ENCODE measurements around the gene MAN1B1.

Gene MAN1B1

DNA sequence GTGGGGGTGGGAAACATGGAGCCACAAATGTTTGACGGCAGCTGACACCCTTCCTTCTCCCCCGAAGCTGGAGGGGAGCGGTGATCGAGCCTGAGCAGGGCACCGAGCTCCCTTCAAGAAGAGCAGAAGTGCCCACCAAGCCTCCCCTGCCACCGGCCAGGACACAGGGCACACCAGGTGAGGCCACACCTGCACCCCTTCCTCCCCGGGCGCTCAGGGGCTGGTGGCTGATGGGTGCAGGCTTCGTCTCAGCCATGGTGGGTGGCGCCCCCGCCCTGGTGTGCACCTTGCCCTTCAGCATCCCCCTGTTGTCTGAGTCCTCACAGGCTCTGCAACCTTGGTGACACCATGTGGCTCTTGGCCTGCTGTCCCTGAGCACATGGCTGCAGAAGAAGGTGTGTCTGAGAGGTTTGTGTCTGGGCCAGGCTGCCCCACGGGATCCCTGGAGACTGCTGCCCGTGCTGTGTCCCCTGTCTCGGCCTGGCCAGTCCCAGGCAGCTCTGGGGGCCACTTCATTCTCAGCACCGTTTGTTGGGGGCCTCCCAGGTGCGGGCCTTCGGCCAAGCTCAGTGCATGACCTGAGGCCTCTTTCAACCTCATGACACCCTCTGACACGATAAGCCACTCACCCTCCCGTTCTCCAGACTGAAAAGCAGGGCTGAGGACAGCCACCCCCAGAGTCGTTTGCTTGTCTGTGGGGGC is 11.1 kb downstream of the MAN1B1 start:
- H3K79me2 ChIP-seq (ENCODE audit: control insufficient read depth, insufficient read depth, low read length, poor library complexity), result no peaks in the 10 kb centered on the region
- no peak overlapping the region for H3K27ac ChIP-seq (ENCODE audit: low read depth, low read length)
- no peaks in the 10 kb centered on the region for H3K27me3 ChIP-seq (ENCODE audit: insufficient read depth, low read length)
- no peaks in the 10 kb centered on the region for H3K4me1 ChIP-seq (ENCODE audit: control insufficient read depth in 1 of 2, insufficient read depth in 2 of 2, low read length in 2 of 2)
- no peak overlapping the region for H2AFZ ChIP-seq (ENCODE audit: insufficient read depth, low read length, poor library complexity)
- no peak overlapping the region for H2BK12ac ChIP-seq (ENCODE audit: low read length)
- H3K79me1 ChIP-seq (ENCODE audit: low read length), result no peaks in the 10 kb centered on the region
- peaks cover 14% of the 10 kb centered on the region for H3K9me3 ChIP-seq (ENCODE audit: insufficient read depth, low read depth, low read length)
- no peak overlapping the region for H4K12ac ChIP-seq (ENCODE audit: low read depth, low read length)
- H3K4me2 ChIP-seq (ENCODE audit: low read length), result no peak overlapping the region
- peaks cover 62 to 69% of the 10 kb centered on the region in 2 experiments for H3K36me3 ChIP-seq (ENCODE audit: control insufficient read depth in 1 of 2, insufficient read depth in 2 of 2, low read length in 2 of 2)
- H3K14ac ChIP-seq (ENCODE audit: low read length), result no peak overlapping the region
- no peak overlapping the region for H3K23ac ChIP-seq (ENCODE audit: low read length)
- no peak overlapping the region for H3K18ac ChIP-seq (ENCODE audit: low read length)
- no peak overlapping the region for H4K8ac ChIP-seq (ENCODE audit: low read depth, low read length)
- no peak overlapping the region for H4K91ac ChIP-seq (ENCODE audit: low read depth, low read length)
- H2BK5ac ChIP-seq (ENCODE audit: low read depth, low read length, poor library complexity), result no peak overlapping the region
- no CpG with 5 or more reads among the region's 20 CpGs for WGBS (ENCODE audit: extremely low coverage, insufficient coverage, insufficient read length)
- H2AK5ac ChIP-seq (ENCODE audit: low read length), result no peak overlapping the region
- DNase-seq, result no peak
- no peak overlapping the region for H3K4ac ChIP-seq (ENCODE audit: low read depth, low read length)
- no peak overlapping the region for H3K4me3 ChIP-seq (ENCODE audit: low read depth, low read length)
- no peak overlapping the region for H2BK120ac ChIP-seq (ENCODE audit: insufficient read depth, low read length, poor library complexity)
- H3K9ac ChIP-seq (ENCODE audit: low read length), result no peak overlapping the region

DNA sequence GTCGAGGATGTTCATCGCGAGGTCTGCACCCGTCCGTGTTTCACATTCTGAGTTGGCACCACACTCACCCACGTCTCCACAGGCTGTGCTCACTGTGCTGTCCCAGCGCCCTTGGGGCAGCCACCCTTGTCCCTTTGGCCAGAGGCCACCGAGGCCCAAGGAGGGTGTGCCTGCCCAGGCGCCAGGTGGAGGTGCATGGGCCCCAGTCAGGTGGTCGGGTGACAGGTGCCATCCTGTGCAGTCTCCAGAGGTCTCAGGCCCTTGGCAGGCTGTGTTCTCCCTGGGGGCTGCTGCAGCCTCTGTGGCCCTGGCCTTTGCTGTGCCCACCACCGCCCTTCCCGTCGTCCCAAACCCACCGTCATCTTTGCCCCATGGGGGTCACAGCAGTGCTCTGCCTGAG is 12.4 kb downstream of the MAN1B1 start:
- no peak overlapping the region for H3K4me3 ChIP-seq (ENCODE audit: low read depth, low read length)
- peaks cover 23% of the 10 kb centered on the region for H3K9me3 ChIP-seq (ENCODE audit: insufficient read depth, low read depth, low read length)
- no peaks in the 10 kb centered on the region for H3K4me1 ChIP-seq (ENCODE audit: control insufficient read depth in 1 of 2, insufficient read depth in 2 of 2, low read length in 2 of 2)
- no peak overlapping the region for H3K18ac ChIP-seq (ENCODE audit: low read length)
- H3K14ac ChIP-seq (ENCODE audit: low read length), result no peak overlapping the region
- H3K27me3 ChIP-seq (ENCODE audit: insufficient read depth, low read length), result no peaks in the 10 kb centered on the region
- H4K8ac ChIP-seq (ENCODE audit: low read depth, low read length), result no peak overlapping the region
- no peak overlapping the region for H2AK5ac ChIP-seq (ENCODE audit: low read length)
- no peak overlapping the region for H4K91ac ChIP-seq (ENCODE audit: low read depth, low read length)
- no peak overlapping the region for H3K4ac ChIP-seq (ENCODE audit: low read depth, low read length)
- H3K79me1 ChIP-seq (ENCODE audit: low read length), result no peaks in the 10 kb centered on the region
- H3K36me3 ChIP-seq (ENCODE audit: control insufficient read depth in 1 of 2, insufficient read depth in 2 of 2, low read length in 2 of 2), result peaks cover 73 to 79% of the 10 kb centered on the region in 2 experiments
- no CpG with 5 or more reads among the region's 14 CpGs for WGBS (ENCODE audit: extremely low coverage, insufficient coverage, insufficient read length)
- H3K27ac ChIP-seq (ENCODE audit: low read depth, low read length), result no peak overlapping the region
- no peak overlapping the region for H2AFZ ChIP-seq (ENCODE audit: insufficient read depth, low read length, poor library complexity)
- H3K79me2 ChIP-seq (ENCODE audit: control insufficient read depth, insufficient read depth, low read length, poor library complexity), result no peaks in the 10 kb centered on the region
- H2BK12ac ChIP-seq (ENCODE audit: low read length), result no peak overlapping the region
- H2BK5ac ChIP-seq (ENCODE audit: low read depth, low read length, poor library complexity), result no peak overlapping the region
- no peak overlapping the region for H3K4me2 ChIP-seq (ENCODE audit: low read length)
- H3K9ac ChIP-seq (ENCODE audit: low read length), result no peak overlapping the region
- no peak overlapping the region for H4K12ac ChIP-seq (ENCODE audit: low read depth, low read length)
- no peak for DNase-seq
- no peak overlapping the region for H2BK120ac ChIP-seq (ENCODE audit: insufficient read depth, low read length, poor library complexity)
- no peak overlapping the region for H3K23ac ChIP-seq (ENCODE audit: low read length)

DNA sequence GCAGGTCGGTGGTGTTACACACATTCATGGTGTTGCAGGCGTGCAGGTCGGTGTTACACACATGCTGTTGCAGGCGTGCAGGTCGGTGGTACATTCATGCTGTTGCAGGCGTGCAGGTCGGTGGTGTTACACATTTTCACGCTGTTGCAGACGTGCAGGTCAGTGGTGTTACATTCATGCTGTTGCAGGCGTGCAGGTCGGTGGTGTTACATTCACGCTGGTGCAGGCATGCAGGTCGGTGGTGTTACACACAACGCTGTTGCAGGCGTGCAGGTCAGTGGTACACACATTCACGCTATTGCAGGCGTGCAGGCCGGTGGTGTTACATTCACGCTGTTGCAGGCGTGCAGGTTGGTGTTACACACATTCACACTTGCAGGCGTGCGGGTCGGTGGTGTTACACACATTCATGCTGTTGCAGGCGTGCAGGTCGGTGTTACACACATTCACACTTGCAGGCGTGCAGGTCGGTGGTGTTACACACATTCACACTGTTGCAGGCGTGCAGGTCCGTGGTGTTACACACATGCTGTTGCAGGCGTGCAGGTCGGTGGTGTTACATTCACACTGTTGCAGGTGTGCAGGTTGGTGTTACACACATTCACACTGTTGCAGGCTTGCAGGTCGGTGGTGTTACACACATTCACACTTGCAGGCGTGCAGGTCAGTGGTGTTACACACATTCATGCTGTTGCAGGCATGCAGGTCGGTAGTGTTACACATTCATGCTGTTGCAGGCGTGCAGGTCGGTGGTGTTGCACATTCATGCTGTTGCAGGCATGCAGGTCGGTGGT is 16.6 kb downstream of the MAN1B1 start:
- H3K23ac ChIP-seq (ENCODE audit: low read length), result no peak overlapping the region
- no peaks in the 10 kb centered on the region for H3K27me3 ChIP-seq (ENCODE audit: insufficient read depth, low read length)
- H3K79me1 ChIP-seq (ENCODE audit: low read length), result no peaks in the 10 kb centered on the region
- no peak overlapping the region for H3K14ac ChIP-seq (ENCODE audit: low read length)
- H3K36me3 ChIP-seq (ENCODE audit: control insufficient read depth in 1 of 2, insufficient read depth in 2 of 2, low read length in 2 of 2), result peaks cover 83 to 88% of the 10 kb centered on the region in 2 experiments
- H3K9ac ChIP-seq (ENCODE audit: low read length), result no peak overlapping the region
- no peaks in the 10 kb centered on the region for H3K4me1 ChIP-seq (ENCODE audit: control insufficient read depth in 1 of 2, insufficient read depth in 2 of 2, low read length in 2 of 2)
- no peak overlapping the region for H2AK5ac ChIP-seq (ENCODE audit: low read length)
- no peak overlapping the region for H2AFZ ChIP-seq (ENCODE audit: insufficient read depth, low read length, poor library complexity)
- no peaks in the 10 kb centered on the region for H3K79me2 ChIP-seq (ENCODE audit: control insufficient read depth, insufficient read depth, low read length, poor library complexity)
- H4K12ac ChIP-seq (ENCODE audit: low read depth, low read length), result no peak overlapping the region
- peak overlapping the region; percentile 37 for H3K4me3 ChIP-seq (ENCODE audit: low read depth, low read length)
- no peak overlapping the region for H2BK120ac ChIP-seq (ENCODE audit: insufficient read depth, low read length, poor library complexity)
- no peak overlapping the region for H2BK5ac ChIP-seq (ENCODE audit: low read depth, low read length, poor library complexity)
- no peak overlapping the region for H4K8ac ChIP-seq (ENCODE audit: low read depth, low read length)
- no peak overlapping the region for H4K91ac ChIP-seq (ENCODE audit: low read depth, low read length)
- no peak overlapping the region for H2BK12ac ChIP-seq (ENCODE audit: low read length)
- H3K27ac ChIP-seq (ENCODE audit: low read depth, low read length), result no peak overlapping the region
- no peak overlapping the region for H3K18ac ChIP-seq (ENCODE audit: low read length)
- DNase-seq, result no peak
- H3K9me3 ChIP-seq (ENCODE audit: insufficient read depth, low read depth, low read length), result peaks cover 25% of the 10 kb centered on the region
- no peak overlapping the region for H3K4ac ChIP-seq (ENCODE audit: low read depth, low read length)
- no CpG with 5 or more reads among the region's 37 CpGs for WGBS (ENCODE audit: extremely low coverage, insufficient coverage, insufficient read length)
- H3K4me2 ChIP-seq (ENCODE audit: low read length), result no peak overlapping the region

DNA sequence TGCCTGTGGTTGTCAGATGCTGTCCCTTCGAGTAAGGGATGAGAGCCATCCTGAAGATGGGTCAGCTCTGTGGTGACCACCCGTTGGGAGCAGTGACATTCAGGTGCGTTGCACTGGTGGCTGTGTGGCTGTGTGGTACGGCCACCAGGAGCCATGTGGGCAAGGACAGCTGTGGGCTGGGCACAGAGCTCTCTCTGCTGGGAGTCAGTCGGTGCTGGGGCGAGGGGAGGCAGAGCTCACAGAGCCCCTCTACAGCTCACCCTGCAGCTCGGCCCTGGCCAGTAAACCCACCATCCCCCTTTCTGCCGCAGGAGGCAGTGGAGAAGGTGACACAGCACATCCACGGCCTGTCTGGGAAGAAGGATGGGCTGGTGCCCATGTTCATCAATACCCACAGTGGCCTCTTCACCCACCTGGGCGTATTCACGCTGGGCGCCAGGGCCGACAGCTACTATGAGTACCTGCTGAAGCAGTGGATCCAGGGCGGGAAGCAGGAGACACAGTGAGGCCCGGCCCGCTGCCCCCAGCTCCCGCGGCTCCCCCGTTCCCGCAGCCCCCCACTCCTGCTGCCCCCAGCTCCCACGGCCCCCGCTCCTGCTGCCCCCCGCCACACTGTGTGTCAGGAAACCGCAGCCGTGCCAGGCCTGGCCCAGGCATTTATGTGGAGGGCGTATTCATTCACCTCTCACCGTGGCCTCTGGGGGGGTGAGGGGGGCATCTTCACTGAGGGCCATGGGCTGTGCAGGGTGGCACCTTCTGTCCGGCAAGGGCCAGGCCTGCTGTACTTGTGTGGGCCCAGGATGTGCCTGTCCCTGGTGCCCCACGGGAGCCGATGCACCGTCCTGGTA is 19.3 kb downstream of the MAN1B1 start:
- peaks cover 25% of the 10 kb centered on the region for H3K9me3 ChIP-seq (ENCODE audit: insufficient read depth, low read depth, low read length)
- H3K79me1 ChIP-seq (ENCODE audit: low read length), result no peaks in the 10 kb centered on the region
- no peak overlapping the region for H3K23ac ChIP-seq (ENCODE audit: low read length)
- no peak overlapping the region for H2AK5ac ChIP-seq (ENCODE audit: low read length)
- H3K14ac ChIP-seq (ENCODE audit: low read length), result no peak overlapping the region
- no peak overlapping the region for H4K8ac ChIP-seq (ENCODE audit: low read depth, low read length)
- no peaks in the 10 kb centered on the region for H3K4me1 ChIP-seq (ENCODE audit: control insufficient read depth in 1 of 2, insufficient read depth in 2 of 2, low read length in 2 of 2)
- H2BK5ac ChIP-seq (ENCODE audit: low read depth, low read length, poor library complexity), result no peak overlapping the region
- H3K27ac ChIP-seq (ENCODE audit: low read depth, low read length), result no peak overlapping the region
- no peak for DNase-seq
- H3K4me3 ChIP-seq (ENCODE audit: low read depth, low read length), result no peak overlapping the region
- H3K27me3 ChIP-seq (ENCODE audit: insufficient read depth, low read length), result no peaks in the 10 kb centered on the region
- no peak overlapping the region for H3K4ac ChIP-seq (ENCODE audit: low read depth, low read length)
- H3K18ac ChIP-seq (ENCODE audit: low read length), result no peak overlapping the region
- no peak overlapping the region for H3K4me2 ChIP-seq (ENCODE audit: low read length)
- H2BK12ac ChIP-seq (ENCODE audit: low read length), result no peak overlapping the region
- no peak overlapping the region for H4K91ac ChIP-seq (ENCODE audit: low read depth, low read length)
- no peak overlapping the region for H3K9ac ChIP-seq (ENCODE audit: low read length)
- H4K12ac ChIP-seq (ENCODE audit: low read depth, low read length), result no peak overlapping the region
- no peak overlapping the region for H2AFZ ChIP-seq (ENCODE audit: insufficient read depth, low read length, poor library complexity)
- H2BK120ac ChIP-seq (ENCODE audit: insufficient read depth, low read length, poor library complexity), result no peak overlapping the region
- H3K36me3 ChIP-seq (ENCODE audit: control insufficient read depth in 1 of 2, insufficient read depth in 2 of 2, low read length in 2 of 2), result peaks cover 77 to 84% of the 10 kb centered on the region in 2 experiments
- no peaks in the 10 kb centered on the region for H3K79me2 ChIP-seq (ENCODE audit: control insufficient read depth, insufficient read depth, low read length, poor library complexity)
- no CpG with 5 or more reads among the region's 31 CpGs for whole genome bisulfite sequencing (ENCODE audit: extremely low coverage, insufficient coverage, insufficient read length)

Data from trophoblast cell (in vitro differentiated cells and primary cell).